ENCODE results near the gene RAP1B. TPM values are rescaled to one million over a fixed set of nuclear protein-coding genes. Genes with fewer than 3 reads are reported as not detected.

Gene RAP1B
- total and polyA plus RNA-seq, 2 of the 13 experiments (the other 11 are each of a cell fraction or from before 2014, with no cell fraction given) = 71.1 to 92.7 TPM

DNA sequence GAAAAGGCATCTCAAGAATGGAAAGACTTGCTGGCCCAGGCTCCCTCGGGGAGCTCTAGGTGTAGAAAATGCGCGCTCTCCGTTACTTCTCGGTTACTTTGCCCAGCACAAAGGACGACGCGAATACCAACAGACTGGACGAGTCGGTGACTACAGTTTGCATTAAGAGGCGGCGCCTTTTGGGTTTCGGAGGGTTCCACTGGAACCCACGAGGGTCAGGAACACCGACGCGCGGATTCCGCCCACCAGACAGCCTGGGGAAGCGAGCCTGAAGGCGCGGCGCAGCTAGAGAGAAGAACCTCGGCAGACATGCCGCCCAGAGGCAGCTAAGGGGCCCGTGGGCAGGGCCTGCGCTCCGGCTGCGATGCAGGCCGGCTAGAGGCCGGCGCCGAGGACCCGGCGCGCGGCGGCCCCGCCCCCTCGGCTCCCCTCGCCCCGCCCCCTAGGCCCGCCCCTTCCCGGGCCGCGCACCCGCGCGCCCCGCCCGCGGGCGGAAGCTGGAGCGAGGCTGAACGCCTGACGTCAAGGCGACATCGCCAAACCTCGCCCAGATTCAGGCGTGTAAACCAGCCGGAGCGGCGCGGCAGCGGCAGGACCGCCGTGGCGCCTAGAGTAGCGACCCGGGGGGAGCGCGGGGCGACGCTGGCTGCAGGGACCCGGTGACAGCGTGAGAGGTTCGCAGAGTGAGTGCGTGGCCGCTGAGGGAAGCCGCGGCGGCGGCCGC, at the start of gene RAP1B (continued):
- TF ChIP-seq, protein P1, sequence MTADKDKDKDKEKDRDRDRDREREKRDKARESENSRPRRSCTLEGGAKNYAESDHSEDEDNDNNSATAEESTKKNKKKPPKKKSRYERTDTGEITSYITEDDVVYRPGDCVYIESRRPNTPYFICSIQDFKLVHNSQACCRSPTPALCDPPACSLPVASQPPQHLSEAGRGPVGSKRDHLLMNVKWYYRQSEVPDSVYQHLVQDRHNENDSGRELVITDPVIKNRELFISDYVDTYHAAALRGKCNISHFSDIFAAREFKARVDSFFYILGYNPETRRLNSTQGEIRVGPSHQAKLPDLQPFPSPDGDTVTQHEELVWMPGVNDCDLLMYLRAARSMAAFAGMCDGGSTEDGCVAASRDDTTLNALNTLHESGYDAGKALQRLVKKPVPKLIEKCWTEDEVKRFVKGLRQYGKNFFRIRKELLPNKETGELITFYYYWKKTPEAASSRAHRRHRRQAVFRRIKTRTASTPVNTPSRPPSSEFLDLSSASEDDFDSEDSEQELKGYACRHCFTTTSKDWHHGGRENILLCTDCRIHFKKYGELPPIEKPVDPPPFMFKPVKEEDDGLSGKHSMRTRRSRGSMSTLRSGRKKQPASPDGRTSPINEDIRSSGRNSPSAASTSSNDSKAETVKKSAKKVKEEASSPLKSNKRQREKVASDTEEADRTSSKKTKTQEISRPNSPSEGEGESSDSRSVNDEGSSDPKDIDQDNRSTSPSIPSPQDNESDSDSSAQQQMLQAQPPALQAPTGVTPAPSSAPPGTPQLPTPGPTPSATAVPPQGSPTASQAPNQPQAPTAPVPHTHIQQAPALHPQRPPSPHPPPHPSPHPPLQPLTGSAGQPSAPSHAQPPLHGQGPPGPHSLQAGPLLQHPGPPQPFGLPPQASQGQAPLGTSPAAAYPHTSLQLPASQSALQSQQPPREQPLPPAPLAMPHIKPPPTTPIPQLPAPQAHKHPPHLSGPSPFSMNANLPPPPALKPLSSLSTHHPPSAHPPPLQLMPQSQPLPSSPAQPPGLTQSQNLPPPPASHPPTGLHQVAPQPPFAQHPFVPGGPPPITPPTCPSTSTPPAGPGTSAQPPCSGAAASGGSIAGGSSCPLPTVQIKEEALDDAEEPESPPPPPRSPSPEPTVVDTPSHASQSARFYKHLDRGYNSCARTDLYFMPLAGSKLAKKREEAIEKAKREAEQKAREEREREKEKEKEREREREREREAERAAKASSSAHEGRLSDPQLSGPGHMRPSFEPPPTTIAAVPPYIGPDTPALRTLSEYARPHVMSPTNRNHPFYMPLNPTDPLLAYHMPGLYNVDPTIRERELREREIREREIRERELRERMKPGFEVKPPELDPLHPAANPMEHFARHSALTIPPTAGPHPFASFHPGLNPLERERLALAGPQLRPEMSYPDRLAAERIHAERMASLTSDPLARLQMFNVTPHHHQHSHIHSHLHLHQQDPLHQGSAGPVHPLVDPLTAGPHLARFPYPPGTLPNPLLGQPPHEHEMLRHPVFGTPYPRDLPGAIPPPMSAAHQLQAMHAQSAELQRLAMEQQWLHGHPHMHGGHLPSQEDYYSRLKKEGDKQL (CRISPR knock-in tag; IDR thresholded peaks at IDR 0.05; ENCODE audit: low read depth) = no peak
- TF ChIP-seq, protein P2, sequence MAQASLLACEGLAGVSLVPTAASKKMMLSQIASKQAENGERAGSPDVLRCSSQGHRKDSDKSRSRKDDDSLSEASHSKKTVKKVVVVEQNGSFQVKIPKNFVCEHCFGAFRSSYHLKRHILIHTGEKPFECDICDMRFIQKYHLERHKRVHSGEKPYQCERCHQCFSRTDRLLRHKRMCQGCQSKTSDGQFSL (CRISPR knock-in tag; IDR thresholded peaks at IDR 0.05) = no peak
- TF ChIP-seq DMAP1 (CRISPR knock-in tag; IDR thresholded peaks at IDR 0.05) = peak; percentile 71; the same call in 1 of the 2 replicates
- TF ChIP-seq ZNF547 (CRISPR knock-in tag; IDR thresholded peaks at IDR 0.05) = 0 out of 2 replicates have a peak, but pooled peaks have one; percentile 53
- TF ChIP-seq, protein P3, sequence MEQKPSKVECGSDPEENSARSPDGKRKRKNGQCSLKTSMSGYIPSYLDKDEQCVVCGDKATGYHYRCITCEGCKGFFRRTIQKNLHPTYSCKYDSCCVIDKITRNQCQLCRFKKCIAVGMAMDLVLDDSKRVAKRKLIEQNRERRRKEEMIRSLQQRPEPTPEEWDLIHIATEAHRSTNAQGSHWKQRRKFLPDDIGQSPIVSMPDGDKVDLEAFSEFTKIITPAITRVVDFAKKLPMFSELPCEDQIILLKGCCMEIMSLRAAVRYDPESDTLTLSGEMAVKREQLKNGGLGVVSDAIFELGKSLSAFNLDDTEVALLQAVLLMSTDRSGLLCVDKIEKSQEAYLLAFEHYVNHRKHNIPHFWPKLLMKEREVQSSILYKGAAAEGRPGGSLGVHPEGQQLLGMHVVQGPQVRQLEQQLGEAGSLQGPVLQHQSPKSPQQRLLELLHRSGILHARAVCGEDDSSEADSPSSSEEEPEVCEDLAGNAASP (CRISPR knock-in tag; IDR thresholded peaks at IDR 0.05; ENCODE audit: borderline replicate concordance) = peak; percentile 35; the same call in 1 of the 2 replicates
- TF ChIP-seq, protein P4, sequence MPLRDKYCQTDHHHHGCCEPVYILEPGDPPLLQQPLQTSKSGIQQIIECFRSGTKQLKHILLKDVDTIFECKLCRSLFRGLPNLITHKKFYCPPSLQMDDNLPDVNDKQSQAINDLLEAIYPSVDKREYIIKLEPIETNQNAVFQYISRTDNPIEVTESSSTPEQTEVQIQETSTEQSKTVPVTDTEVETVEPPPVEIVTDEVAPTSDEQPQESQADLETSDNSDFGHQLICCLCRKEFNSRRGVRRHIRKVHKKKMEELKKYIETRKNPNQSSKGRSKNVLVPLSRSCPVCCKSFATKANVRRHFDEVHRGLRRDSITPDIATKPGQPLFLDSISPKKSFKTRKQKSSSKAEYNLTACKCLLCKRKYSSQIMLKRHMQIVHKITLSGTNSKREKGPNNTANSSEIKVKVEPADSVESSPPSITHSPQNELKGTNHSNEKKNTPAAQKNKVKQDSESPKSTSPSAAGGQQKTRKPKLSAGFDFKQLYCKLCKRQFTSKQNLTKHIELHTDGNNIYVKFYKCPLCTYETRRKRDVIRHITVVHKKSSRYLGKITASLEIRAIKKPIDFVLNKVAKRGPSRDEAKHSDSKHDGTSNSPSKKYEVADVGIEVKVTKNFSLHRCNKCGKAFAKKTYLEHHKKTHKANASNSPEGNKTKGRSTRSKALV (CRISPR knock-in tag; IDR thresholded peaks at IDR 0.05) = 0 out of 2 replicates have a peak, but pooled peaks have one; percentile 43
- peak; percentile 72 for TF ChIP-seq HDAC1 (CRISPR knock-in tag; IDR thresholded peaks at IDR 0.05)
- peak; percentile 67; the same call in 1 of the 2 replicates for TF ChIP-seq GATAD1 (CRISPR knock-in tag; IDR thresholded peaks at IDR 0.05)
- TF ChIP-seq, protein P5, sequence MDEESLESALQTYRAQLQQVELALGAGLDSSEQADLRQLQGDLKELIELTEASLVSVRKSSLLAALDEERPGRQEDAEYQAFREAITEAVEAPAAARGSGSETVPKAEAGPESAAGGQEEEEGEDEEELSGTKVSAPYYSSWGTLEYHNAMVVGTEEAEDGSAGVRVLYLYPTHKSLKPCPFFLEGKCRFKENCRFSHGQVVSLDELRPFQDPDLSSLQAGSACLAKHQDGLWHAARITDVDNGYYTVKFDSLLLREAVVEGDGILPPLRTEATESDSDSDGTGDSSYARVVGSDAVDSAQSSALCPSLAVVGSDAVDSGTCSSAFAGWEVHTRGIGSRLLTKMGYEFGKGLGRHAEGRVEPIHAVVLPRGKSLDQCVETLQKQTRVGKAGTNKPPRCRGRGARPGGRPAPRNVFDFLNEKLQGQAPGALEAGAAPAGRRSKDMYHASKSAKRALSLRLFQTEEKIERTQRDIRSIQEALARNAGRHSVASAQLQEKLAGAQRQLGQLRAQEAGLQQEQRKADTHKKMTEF (CRISPR knock-in tag; IDR thresholded peaks at IDR 0.05) = peak; percentile 72
- TF ChIP-seq SIN3A (IDR thresholded peaks at IDR 0.05; ENCODE audit: borderline replicate concordance, low read depth, low read length) = peak; percentile 67; the same call in 1 of the 2 replicates
- TF ChIP-seq KDM5B (CRISPR knock-in tag; IDR thresholded peaks at IDR 0.05; ENCODE audit: borderline replicate concordance) = peak; percentile 21; the same call in 1 of the 2 replicates
- TF ChIP-seq POLR2AphosphoS5 (IDR thresholded peaks at IDR 0.05; ENCODE audit: low read depth, low read length) = peak; percentile 85
- peak; percentile 54 for TF ChIP-seq GABPA (IDR thresholded peaks at IDR 0.05; ENCODE audit: low read depth, low read length)
- TF ChIP-seq GABPA (CRISPR knock-in tag; IDR thresholded peaks at IDR 0.05; ENCODE audit: low read depth) = peak; percentile 60; the same call in 1 of the 2 replicates
- TF ChIP-seq ELF1 (CRISPR knock-in tag; IDR thresholded peaks at IDR 0.05) = peak; percentile 39; the same call in 1 of the 2 replicates
- 0 out of 2 replicates have a peak, but pooled peaks have one; percentile 61 for TF ChIP-seq ARID2 (CRISPR knock-in tag; IDR thresholded peaks at IDR 0.05; ENCODE audit: borderline replicate concordance)
- TF ChIP-seq ETV5 (CRISPR knock-in tag; IDR thresholded peaks at IDR 0.05; ENCODE audit: borderline replicate concordance) = peak; percentile 64; the same call in 1 of the 2 replicates
- TF ChIP-seq NONO (IDR thresholded peaks at IDR 0.05) = no peak
- TF ChIP-seq NONO (CRISPR knock-in tag; conservative IDR thresholded peaks at IDR 0.05) = peak; percentile 74

Data from HepG2 (cell line).